ENCODE measurements around the gene AK3.
"Not testable (repeated sequence)": the region's sequence is repeated elsewhere in the genome, so short reads cannot be mapped to it uniquely, and the experiment has no call there.

The AK3 gene

GRCh38 chr9:4662989-4663792 is 77.8 kb downstream of the AK3 start:
- DNase-seq = no peak

GRCh38 chr9:4662108-4662988 is 78.7 kb downstream of the AK3 start, which contains the start of gene PLPP6:
Gene PLPP6 (plus strand): TSS chr9:4662294. CDS start chr9:4662376, 82 bp downstream.
- DNase-seq = no peak

- DNase-seq = no peak
Measured at GRCh38 chr9:4661611-4662010, 79.4 kb downstream of the AK3 start.

- DNase-seq = no peak
Measured at GRCh38 chr9:4661165-4661564, 79.8 kb downstream of the AK3 start.

GRCh38 chr9:4660665-4661064 is 80.3 kb downstream of the AK3 start:
- DNase-seq = not testable (repeated sequence)

Data from KG1 (cell line).